Panc1 (cell line): ENCODE data around the gene TPRX2. TPM values are rescaled to one million over a fixed set of nuclear protein-coding genes. Genes with fewer than 3 reads are reported as not detected.

Experiments
- ATAC-seq: fragments of 200-7000 bp; cut with Tn5 transposase; 2 replicates; pipeline ENCODE4 v1.9.1; 2020; ENCODE audit warnings: mild to moderate bottlenecking, moderate library complexity
- BruUV-seq: library from RNA; stranded (reverse); fragments of 400-500 nt; replicated peaks from 2 replicates; lab custom pipeline; 2021; lab: Mats Ljungman, UMichigan
- CTCF ChIA-PET: fragments of 300-600 bp; sonication (Branson Sonifier 250); formaldehyde crosslinking; loops from one replicate; lab custom pipeline; 2022; ENCODE audit warnings: antibody characterized with exemption; lab: Charles Lee
- POLR2A ChIA-PET: fragments of 300-600 bp; sonication (Branson Sonifier 250); formaldehyde crosslinking; loops from one replicate; lab custom pipeline; 2022; ENCODE audit warnings: antibody characterized with exemption; lab: Charles Lee
- DNase-seq: peaks from one replicate; pipeline ENCODE4 v3.0.0-alpha.2; 2010; ENCODE audit warnings: low read depth, low spot score
- H3K27ac ChIP-seq: 2 replicates; pipeline ENCODE4 v1.5.1; 2011; ENCODE audit warnings: mild to moderate bottlenecking, low read length, inconsistent platforms
- H3K27me3 ChIP-seq: fragments of 200-500 bp; sonication (Bioruptor generic); 2 replicates; pipeline ENCODE4 v1.6.0; 2014; ENCODE audit warnings: low read length, inconsistent platforms; ENCODE audit not compliant: control insufficient read depth, insufficient read depth
- H3K36me3 ChIP-seq: fragments of 200-500 bp; sonication (Bioruptor generic); 2 replicates; pipeline ENCODE4 v1.5.1; 2014; ENCODE audit warnings: inconsistent platforms, mild to moderate bottlenecking, low read length, moderate library complexity; ENCODE audit not compliant: control insufficient read depth, insufficient read depth
- H3K4me1 ChIP-seq: 2 replicates; pipeline ENCODE4 v1.5.1; 2011; ENCODE audit warnings: inconsistent platforms, mild to moderate bottlenecking, low read length, moderate library complexity; ENCODE audit not compliant: control insufficient read depth, insufficient read depth
- H3K4me3 ChIP-seq, 2 experiments: 2 replicates each; pipeline ENCODE4 v1.5.1; 2011 to 2012; ENCODE audit warnings: low read depth in 2 of 2, low read length in 2 of 2, mild to moderate bottlenecking in 2 of 2, inconsistent platforms in 1 of 2, moderate library complexity in 1 of 2
- H3K9me3 ChIP-seq: fragments of 200-500 bp; sonication (Bioruptor generic); 2 replicates; pipeline ENCODE4 v1.5.1; 2014; ENCODE audit warnings: low read depth, mild to moderate bottlenecking, inconsistent platforms, low read length, moderate library complexity; ENCODE audit not compliant: control insufficient read depth, insufficient read depth
- POLR2AphosphoS5 ChIP-seq: IDR thresholded peaks from 2 replicates; pipeline ENCODE4 v1.6.1; 2012; ENCODE audit warnings: mild to moderate bottlenecking, low read depth, low read length, moderate library complexity
- SIN3A ChIP-seq: IDR thresholded peaks from 2 replicates; pipeline ENCODE4 v1.6.1; 2012; ENCODE audit warnings: low read depth, mild to moderate bottlenecking, low read length, moderate library complexity, borderline replicate concordance; ENCODE audit not compliant: insufficient read depth
- TCF7L2 ChIP-seq: IDR thresholded peaks from 2 replicates; pipeline ENCODE4 v1.6.1; 2011; ENCODE audit warnings: mild to moderate bottlenecking, low read depth, low read length, inconsistent platforms
- in situ Hi-C: cut with HindIII; loops from 2 replicates; pipeline ENCODE4 v1.10.0; 2016; ENCODE audit warnings: low sequenced_read_pairs, low pct_unique_long_range_greater_than_20kb
- intact Hi-C: fragments of 100-400 bp; cut with micrococcal nuclease; formaldehyde crosslinking; loops from one replicate; pipeline ENCODE4 v1.10.0; 2022; ENCODE audit not compliant: unreplicated experiment
- total RNA-seq: library from RNA; stranded (reverse); gene quantifications from one replicate; pipeline ENCODE4 v1.2.1, GENCODE V29; 2021; ENCODE audit not compliant: unreplicated experiment
- TF ChIP-seq, protein P1 (sequence below): fragments of 450-650 bp; IDR thresholded peaks from 2 replicates; pipeline ENCODE4 v1.5.1; 2017; ENCODE audit warnings: mild to moderate bottlenecking
- TF ChIP-seq, protein P2 (sequence below), 2 experiments: IDR thresholded peaks; 2 replicates each; pipeline ENCODE4 v1.6.1; 2011 to 2012; ENCODE audit warnings: low read depth in 2 of 2, control low read depth in 1 of 2, low read length in 1 of 2, mild to moderate bottlenecking in 1 of 2, moderate library complexity in 1 of 2; ENCODE audit not compliant: insufficient read depth in 1 of 2

The TPRX2 gene
- total RNA-seq, 1 experiment from 2014 or later: not detected

- intact Hi-C loops (no loop called here), in situ Hi-C loops (no loop called here)
- POLR2A ChIA-PET: no interaction called here
- H3K27ac ChIP-seq: no peak overlapping the region
- no TSS peak for BruUV-seq
- H3K4me3 ChIP-seq: no peak overlapping the region
- H3K36me3 ChIP-seq: no peaks in the 10 kb centered on the region
- no peak for TF ChIP-seq TCF7L2
- CTCF ChIA-PET: no interaction called here
- H3K4me1 ChIP-seq: no peaks in the 10 kb centered on the region
- no peaks in the 10 kb centered on the region for H3K27me3 ChIP-seq
- no peak for ATAC-seq
- H3K9me3 ChIP-seq: no peaks in the 10 kb centered on the region
- no peak for DNase-seq
These were observed 23.0 kb upstream of the TPRX2 start for GRCh38 chr19:47836038-47836437.

DNA sequence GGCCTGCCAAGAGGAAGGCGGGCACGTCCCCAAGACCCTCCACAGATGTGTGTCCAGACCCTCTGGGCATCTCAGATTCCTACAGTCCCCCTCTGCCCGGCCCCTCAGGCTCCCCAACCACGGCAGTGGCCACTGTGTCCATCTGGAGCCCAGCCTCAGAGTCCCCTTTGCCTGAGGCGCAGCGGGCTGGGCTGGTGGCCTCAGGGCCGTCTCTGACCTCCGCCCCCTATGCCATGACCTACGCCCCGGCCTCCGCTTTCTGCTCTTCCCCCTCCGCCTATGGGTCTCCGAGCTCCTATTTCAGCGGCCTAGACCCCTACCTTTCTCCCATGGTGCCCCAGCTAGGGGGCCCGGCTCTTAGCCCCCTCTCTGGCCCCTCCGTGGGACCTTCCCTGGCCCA, 19.6 kb upstream of the TPRX2 start:
- TF ChIP-seq, protein P1, sequence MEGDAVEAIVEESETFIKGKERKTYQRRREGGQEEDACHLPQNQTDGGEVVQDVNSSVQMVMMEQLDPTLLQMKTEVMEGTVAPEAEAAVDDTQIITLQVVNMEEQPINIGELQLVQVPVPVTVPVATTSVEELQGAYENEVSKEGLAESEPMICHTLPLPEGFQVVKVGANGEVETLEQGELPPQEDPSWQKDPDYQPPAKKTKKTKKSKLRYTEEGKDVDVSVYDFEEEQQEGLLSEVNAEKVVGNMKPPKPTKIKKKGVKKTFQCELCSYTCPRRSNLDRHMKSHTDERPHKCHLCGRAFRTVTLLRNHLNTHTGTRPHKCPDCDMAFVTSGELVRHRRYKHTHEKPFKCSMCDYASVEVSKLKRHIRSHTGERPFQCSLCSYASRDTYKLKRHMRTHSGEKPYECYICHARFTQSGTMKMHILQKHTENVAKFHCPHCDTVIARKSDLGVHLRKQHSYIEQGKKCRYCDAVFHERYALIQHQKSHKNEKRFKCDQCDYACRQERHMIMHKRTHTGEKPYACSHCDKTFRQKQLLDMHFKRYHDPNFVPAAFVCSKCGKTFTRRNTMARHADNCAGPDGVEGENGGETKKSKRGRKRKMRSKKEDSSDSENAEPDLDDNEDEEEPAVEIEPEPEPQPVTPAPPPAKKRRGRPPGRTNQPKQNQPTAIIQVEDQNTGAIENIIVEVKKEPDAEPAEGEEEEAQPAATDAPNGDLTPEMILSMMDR: no peak
- TF ChIP-seq POLR2AphosphoS5: no peak
- TF ChIP-seq TCF7L2: no peak
- TF ChIP-seq, protein P2, sequence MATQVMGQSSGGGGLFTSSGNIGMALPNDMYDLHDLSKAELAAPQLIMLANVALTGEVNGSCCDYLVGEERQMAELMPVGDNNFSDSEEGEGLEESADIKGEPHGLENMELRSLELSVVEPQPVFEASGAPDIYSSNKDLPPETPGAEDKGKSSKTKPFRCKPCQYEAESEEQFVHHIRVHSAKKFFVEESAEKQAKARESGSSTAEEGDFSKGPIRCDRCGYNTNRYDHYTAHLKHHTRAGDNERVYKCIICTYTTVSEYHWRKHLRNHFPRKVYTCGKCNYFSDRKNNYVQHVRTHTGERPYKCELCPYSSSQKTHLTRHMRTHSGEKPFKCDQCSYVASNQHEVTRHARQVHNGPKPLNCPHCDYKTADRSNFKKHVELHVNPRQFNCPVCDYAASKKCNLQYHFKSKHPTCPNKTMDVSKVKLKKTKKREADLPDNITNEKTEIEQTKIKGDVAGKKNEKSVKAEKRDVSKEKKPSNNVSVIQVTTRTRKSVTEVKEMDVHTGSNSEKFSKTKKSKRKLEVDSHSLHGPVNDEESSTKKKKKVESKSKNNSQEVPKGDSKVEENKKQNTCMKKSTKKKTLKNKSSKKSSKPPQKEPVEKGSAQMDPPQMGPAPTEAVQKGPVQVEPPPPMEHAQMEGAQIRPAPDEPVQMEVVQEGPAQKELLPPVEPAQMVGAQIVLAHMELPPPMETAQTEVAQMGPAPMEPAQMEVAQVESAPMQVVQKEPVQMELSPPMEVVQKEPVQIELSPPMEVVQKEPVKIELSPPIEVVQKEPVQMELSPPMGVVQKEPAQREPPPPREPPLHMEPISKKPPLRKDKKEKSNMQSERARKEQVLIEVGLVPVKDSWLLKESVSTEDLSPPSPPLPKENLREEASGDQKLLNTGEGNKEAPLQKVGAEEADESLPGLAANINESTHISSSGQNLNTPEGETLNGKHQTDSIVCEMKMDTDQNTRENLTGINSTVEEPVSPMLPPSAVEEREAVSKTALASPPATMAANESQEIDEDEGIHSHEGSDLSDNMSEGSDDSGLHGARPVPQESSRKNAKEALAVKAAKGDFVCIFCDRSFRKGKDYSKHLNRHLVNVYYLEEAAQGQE (IDR thresholded peaks at IDR 0.05; ENCODE audit: insufficient read depth in 1 of 2, low read depth in 2 of 2, low read length in 1 of 2): no peak
- TF ChIP-seq SIN3A: no peak
- ChIA-PET CTCF (no interaction called here), POLR2A (interaction anchor here (0.6 kb wide), 1 partner anchor 53 kb away, joined by 3 read pairs; no protein-coding TSS in a partner anchor)
- Histone ChIP-seq H3K27ac (no peak overlapping the region), H3K9me3 (no peaks in the 10 kb centered on the region), H3K4me3 (no peak overlapping the region), H3K27me3 (no peaks in the 10 kb centered on the region), H3K4me1 (no peaks in the 10 kb centered on the region), H3K36me3 (no peaks in the 10 kb centered on the region)
- DNase-seq (no peak), ATAC-seq (no peak)
- no TSS peak for BruUV-seq
- in situ Hi-C loops: no loop called here
- intact Hi-C loops: no loop called here

- intact Hi-C loops (no loop called here), in situ Hi-C loops (no loop called here)
- TF ChIP-seq TCF7L2 (no peak), SIN3A (no peak), POLR2AphosphoS5 (no peak)
- TF ChIP-seq, protein P2 (IDR thresholded peaks at IDR 0.05; ENCODE audit: insufficient read depth in 1 of 2, low read depth in 2 of 2, low read length in 1 of 2): no peak
- TF ChIP-seq, protein P1: no peak
- ChIA-PET CTCF (interaction anchor here (0.6 kb wide), 1 partner anchor 46 kb away, joined by 5 read pairs; no protein-coding TSS in a partner anchor), POLR2A (interaction anchor here (0.6 kb wide), 1 partner anchor 25 kb away, joined by 4 read pairs; no protein-coding TSS in a partner anchor)
- Histone ChIP-seq H3K4me3 (no peak overlapping the region), H3K27me3 (no peaks in the 10 kb centered on the region), H3K36me3 (no peaks in the 10 kb centered on the region), H3K4me1 (no peaks in the 10 kb centered on the region), H3K27ac (no peak overlapping the region), H3K9me3 (no peaks in the 10 kb centered on the region)
- DNase-seq: no peak
- BruUV-seq: no TSS peak
- no peak for ATAC-seq
These were observed 19.1 kb upstream of the TPRX2 start for GRCh38 chr19:47839913-47840312.
